ENCODE measurements around the gene TTLL10.
"Not testable (repeated sequence)": the region's sequence is repeated elsewhere in the genome, so short reads cannot be mapped to it uniquely, and the experiment has no call there.

TTLL10 gene

GRCh38 chr1:1173061-1173792 is 453 bp upstream of the TTLL10 start:
- no peak for DNase-seq

DNA sequence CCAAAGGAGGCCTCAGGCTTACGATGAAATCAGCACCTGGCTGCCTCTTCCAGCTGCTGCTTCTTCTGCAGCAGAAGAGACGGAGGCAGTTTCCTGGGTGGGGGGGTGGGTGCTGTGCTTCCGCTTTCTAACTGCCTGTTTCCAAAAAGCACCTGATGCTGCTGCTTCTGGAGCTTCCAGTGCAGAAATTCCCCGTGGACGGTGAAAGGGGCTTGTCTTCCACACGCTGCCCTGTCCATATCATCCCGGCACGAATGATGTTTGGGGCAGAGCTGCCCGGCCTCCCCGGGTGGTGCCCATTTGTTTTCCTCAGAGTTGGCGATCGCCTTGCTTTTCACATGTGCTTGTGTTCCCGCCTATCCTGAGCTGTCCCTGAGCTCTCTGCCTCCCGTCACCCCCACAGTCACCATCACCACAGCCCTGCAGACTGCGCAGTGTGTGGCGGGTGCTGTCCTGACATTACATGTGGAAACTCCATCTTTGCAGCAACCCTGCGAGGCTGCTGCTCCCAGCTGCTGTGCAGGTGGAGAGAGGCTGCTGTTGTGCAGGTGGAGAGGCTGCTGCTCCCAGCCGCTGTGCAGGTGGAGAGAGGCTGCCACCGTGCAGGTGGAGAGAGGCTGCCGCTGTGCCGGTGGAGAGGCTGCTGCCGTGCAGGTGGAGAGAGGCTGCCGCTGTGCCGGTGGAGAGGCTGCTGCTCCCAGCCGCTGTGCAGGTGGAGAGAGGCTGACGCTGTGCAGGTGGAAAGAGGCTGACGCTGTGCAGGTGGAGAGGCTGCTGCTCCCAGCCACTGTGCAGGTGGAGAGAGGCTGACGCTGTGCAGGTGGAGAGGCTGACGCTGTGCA is 1.8 kb downstream of the TTLL10 start:
- no peak for DNase-seq

GRCh38 chr1:1176063-1176761 is 2.5 kb downstream of the TTLL10 start:
- DNase-seq: not testable (repeated sequence)

DNA sequence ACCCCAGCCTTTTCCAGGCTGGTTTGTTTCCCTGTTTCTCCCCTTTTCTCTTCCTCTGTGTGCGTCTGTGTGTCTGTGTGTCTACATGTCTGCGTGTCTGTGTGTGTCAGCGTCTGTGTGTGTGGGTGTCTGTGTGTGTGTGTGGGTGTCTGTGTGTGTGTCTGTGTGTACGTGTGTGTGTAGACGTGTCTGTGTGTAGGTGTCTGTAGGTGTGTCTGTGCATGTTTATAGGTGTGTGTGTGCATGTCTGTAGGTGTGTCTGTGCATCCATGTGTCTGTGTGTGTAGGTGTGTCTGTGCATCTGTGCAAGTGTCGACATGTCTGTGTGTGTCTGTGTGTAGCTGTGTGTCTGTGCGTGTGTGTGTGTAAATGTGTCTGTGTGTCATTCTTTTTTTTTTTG is 3.3 kb downstream of the TTLL10 start:
- DNase-seq: no peak

DNA sequence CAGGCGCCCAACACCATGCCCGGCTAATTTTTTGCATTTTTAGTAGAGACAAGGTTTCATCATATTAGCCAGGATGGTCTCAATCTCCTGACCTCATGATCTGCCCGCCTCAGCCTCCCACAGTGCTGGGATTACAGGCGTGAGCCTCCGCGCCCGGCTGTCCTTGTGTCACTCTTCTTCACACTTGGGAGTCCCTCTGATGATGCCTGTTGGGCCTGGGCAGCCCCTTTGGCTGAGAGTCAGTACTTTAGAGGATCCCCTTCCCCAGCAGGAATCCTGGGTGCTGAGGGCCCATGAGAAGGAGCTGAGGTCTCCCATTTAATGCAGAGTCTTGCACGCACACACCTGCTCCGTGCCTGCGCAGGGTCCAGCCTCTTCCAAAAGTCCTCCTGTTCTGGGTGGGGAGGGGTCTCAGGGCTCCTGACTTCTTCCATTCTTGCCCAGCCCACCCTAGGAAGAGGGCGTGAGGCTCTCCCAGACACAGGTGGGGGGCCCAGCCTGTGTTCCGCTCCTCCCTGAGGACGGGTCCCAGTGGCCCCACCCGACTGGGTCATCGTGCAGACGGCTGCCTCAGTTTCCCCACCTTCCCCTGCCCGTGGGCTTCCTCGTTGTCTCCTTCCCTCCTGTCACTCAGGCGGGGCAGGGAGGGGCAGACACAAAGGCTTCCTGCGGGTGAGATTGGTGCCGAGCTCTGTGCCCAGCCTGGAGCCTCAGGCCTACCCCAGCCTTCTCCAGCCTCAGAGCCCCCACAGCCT is 3.9 kb downstream of the TTLL10 start:
- no peak for DNase-seq

DNA sequence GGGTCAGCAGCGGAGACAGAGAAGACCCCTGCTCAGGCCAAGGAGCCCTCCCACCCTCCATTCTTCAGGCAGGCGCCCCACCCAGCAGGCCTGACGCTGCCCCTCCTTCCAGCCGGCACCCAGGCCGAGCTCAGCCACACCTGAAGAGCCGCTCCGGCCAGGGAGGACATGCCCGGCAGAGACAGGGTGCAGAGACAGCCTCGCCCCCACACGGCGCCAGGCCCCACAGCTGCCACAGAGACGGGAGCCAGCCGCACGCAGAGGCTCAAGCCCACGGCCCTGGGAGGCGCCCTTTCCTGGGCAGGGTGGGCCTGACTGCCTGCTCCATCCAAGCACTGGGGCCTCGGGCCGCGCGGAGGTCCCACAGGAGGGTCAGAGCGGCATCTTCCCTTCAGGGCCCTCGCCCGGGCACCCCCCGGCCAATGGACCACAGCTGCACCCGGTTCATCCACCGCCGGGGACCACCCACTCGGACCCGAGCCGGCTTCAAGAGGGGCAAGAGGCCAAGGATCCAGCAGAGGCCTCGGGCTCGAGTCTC is 5.2 kb downstream of the TTLL10 start:
- no peak for DNase-seq

GRCh38 chr1:1179346-1179982 is 5.8 kb downstream of the TTLL10 start:
- DNase-seq: no peak

- no peak for DNase-seq
These were observed 6.5 kb downstream of the TTLL10 start for GRCh38 chr1:1179983-1180861.

DNA sequence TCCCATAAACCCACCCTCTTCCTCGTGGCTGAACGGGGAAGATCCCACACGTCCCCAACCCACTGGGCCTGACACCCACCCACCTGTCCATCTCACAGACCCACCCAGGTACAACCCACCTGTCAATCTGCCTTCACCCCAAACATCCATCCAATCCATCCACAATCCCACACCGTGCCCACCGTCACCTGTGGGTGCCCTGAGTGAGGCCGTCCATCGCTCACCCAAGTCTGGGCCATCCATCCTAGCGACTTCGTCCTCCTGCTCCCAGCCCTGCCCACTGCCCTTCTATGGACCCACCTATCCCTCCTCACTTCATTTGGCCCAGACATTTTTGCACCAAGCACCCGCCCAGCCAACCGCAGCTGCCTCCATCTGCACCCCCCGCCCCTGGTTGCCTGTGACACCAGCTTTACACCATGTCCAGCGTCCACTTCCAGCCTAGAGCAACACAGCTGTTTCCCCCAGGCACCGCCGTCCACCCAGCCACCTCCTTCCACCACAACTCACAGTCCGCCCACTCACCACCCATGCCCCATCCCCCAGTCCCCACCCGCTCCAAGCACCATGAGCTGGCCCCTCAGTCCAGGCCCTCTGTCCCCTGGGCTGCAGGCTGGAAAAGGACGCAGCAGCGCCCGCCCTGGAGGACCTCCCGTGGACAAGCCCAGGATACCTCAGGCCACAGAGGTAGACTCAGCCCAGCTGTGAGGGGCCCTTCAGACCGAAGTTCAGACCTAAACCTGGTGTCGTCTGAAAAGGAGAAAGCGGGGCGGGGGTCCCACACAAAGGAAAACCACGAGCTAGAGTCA is 7.7 kb downstream of the TTLL10 start:
- no peak for DNase-seq

- no peak for DNase-seq
These were observed 8.3 kb downstream of the TTLL10 start for GRCh38 chr1:1181938-1182410.

- no peak for DNase-seq
These were observed 9.0 kb downstream of the TTLL10 start for GRCh38 chr1:1182491-1183220.

DNA sequence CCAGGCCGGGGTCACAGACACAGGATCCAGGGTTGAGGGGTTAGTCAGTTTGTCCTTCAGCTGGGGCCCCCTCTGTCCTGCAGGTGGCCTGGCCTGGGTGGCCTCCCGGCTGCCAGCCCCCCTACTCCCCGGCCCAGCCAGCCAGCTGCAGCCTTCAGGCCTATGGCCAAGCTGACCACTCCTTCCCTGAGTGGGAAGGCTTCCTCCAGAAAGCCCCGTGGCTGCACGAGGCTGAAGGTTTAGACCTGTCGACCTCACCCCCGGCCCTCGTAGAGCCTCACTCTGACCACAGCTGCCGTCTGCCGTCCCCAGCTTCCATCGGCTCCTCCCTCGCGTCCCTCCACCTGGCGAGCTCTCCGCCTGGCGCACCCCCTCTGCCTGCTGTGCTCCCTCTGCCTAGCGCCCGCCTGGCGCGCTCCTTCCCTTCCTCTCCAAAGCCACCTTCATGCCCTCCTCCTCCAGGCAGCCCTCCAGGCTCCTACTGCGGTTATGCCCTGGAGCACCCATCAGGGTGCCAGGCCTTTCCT is 9.6 kb downstream of the TTLL10 start:
- no peak for DNase-seq

- no peak for DNase-seq
These were observed 10.4 kb downstream of the TTLL10 start for GRCh38 chr1:1183833-1184775.

DNA sequence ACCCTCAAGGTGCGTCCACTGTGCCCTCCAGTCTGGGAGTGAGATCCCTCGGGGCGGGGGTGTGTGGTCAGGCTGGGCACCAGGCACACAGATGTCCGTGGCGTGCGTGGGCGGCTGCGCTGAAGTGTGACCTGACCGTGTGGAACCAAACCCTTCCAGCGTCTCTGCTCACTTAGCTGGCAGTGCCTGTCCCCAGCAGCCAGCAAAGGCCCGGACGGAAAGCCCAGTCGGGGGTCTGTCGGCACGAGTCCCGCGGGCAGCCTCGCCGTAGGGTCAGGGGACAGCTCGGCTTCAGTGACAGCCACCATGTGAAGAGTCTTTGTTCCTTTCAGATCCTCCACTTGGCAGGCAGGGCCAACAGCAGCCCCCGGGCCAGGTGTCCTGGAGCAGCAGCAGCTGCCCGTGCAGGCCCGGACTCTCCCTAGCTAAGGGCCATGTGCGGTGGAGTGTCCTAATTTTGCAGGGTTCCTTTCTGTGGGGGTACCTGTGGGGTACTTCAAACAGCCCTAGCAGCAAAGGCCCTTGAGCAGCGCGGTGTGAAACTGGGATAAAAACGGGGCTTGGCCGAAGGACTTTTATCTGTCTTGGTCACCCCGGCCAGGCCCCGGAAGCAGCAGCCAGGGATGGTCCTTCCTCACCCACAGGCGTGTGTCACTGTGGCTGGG is 11.6 kb downstream of the TTLL10 start:
- DNase-seq: no peak

- peak; percentile 50 for DNase-seq
These were observed 14.3 kb downstream of the TTLL10 start for GRCh38 chr1:1187938-1188337.

DNA sequence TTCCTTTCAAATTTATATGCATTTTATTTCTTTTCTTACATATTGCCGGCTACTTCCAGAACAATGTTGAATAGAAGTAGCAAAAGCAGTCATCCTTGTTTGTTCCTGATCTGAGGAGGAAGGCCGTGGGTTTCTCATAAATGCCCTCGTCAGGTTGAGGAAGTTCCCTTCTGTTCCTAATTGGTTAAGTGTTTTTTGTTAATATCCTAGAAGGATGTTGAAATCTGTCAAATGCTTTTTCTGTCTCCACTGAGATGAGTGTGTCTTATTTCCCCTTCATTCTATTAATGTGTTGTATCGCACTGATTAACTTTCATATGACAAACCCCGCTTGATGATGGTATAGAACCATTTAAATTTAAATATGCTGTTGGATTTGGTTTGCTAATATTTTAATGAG is 15.4 kb downstream of the TTLL10 start:
- no peak for DNase-seq

DNA sequence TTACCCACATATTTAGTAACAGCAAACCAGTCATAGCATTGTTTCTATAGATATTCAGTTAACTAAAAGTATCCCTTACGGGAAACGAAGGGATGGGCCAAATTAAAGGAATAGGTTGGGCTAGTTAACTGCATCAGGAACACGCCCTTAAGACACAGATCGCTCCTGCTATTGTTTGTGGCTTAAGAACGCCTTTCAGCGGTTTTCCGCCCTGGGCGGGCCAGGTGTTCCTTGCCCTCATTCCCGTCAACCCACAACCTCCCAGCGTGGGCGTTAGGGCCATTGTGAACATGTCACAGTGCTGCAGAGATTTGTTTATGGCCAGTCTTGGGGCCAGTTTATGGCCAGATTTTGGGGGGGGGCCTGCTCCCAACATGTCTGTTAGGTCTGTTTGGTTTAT is 18.1 kb downstream of the TTLL10 start:
- DNase-seq: no peak

All from fibroblast of skin of scalp (primary cell).